HCT116 (cell line): Measurements from ENCODE around the gene CDS1. TPM values are rescaled to one million over a fixed set of nuclear protein-coding genes. Genes with fewer than 3 reads are reported as not detected.

Source experiments
- ATAC-seq: fragments of 200-7000 bp; cut with Tn5 transposase; 2 replicates; pipeline ENCODE4 v1.9.1; 2020; ENCODE audit warnings: mild to moderate bottlenecking, moderate library complexity
- BruUV-seq: library from RNA; stranded (reverse); fragments of 400-500 nt; replicated peaks from 2 replicates; lab custom pipeline; 2021; lab: Mats Ljungman, UMichigan
- CTCF ChIA-PET: fragments of 300-600 bp; sonication (Branson Sonifier 250); formaldehyde crosslinking; loops from one replicate; lab custom pipeline; 2021; ENCODE audit warnings: antibody characterized with exemption; lab: Charles Lee
- POLR2A ChIA-PET: fragments of 300-600, 350-600 bp; sonication (Branson Sonifier 250); formaldehyde crosslinking; loops from one replicate; lab custom pipeline; 2021; ENCODE audit warnings: antibody characterized with exemption; lab: Charles Lee
- RAD21 ChIA-PET, 2 experiments: fragments of 300-600 bp; sonication (Branson Sonifier 250); formaldehyde crosslinking; loops; one replicate each; lab custom pipeline; 2023; ENCODE audit warnings: low total read pairs in 2 of 2; ENCODE audit not compliant: uncharacterized antibody in 2 of 2, unreplicated experiment in 2 of 2, low non-redundant PET in 1 of 2; lab: Charles Lee
- DNase-seq: peaks from one replicate; pipeline ENCODE4 v3.0.0-alpha.2; 2010; ENCODE audit warnings: low read depth, low spot score
- H2AFZ ChIP-seq: fragments of 200-600 bp; shearing (Covaris generic), sonication (generic); 2 replicates; pipeline ENCODE4 v1.6.1; 2017; ENCODE audit warnings: low read depth, mixed run types, mixed read lengths, antibody characterized with exemption, low read length; ENCODE audit not compliant: poor library complexity, severe bottlenecking
- H3K27ac ChIP-seq: 2 replicates; pipeline ENCODE4 v1.5.1; 2012; ENCODE audit warnings: low read depth, low read length
- H3K27me3 ChIP-seq: fragments of 200-600 bp; sonication (generic); 2 replicates; pipeline ENCODE4 v1.6.1; 2016; ENCODE audit warnings: mixed run types, low read length, mixed read lengths; ENCODE audit not compliant: insufficient read depth
- H3K36me3 ChIP-seq, 2 experiments: fragments of 200-500 bp in 1 of 2; fragments of 200-600 bp in 1 of 2; sonication (Bioruptor generic) in 1 of 2; sonication (generic) in 1 of 2; 2 replicates each; pipeline versions ENCODE4 v1.5.1 to v1.6.1; 2014 to 2016; ENCODE audit warnings: low read length in 2 of 2, inconsistent platforms in 1 of 2, mixed read lengths in 1 of 2, mixed run types in 1 of 2; ENCODE audit not compliant: insufficient read depth in 2 of 2, control insufficient read depth in 1 of 2
- H3K4me1 ChIP-seq, 2 experiments: fragments of 200-600 bp in 1 of 2; sonication (generic) in 1 of 2; 2 replicates each; pipeline versions ENCODE4 v1.5.1 to v1.6.1; 2012 to 2017; ENCODE audit warnings: low read length in 2 of 2, inconsistent platforms in 1 of 2, mild to moderate bottlenecking in 1 of 2, mixed read lengths in 1 of 2, mixed run types in 1 of 2, moderate library complexity in 1 of 2; ENCODE audit not compliant: insufficient read depth in 2 of 2, control insufficient read depth in 1 of 2
- H3K4me2 ChIP-seq: fragments of 200-600 bp; sonication (generic); 2 replicates; pipeline ENCODE4 v1.6.1; 2017; ENCODE audit warnings: mixed run types, low read length, mixed read lengths
- H3K4me3 ChIP-seq, 2 experiments: fragments of 200-600 bp in 1 of 2; sonication (generic) in 1 of 2; replicated peaks in 1 of 2; 2 replicates each; pipeline ENCODE4 v1.5.1; 2011 to 2016; ENCODE audit warnings: low read length in 2 of 2, control low read depth in 1 of 2, low read depth in 1 of 2, mild to moderate bottlenecking in 1 of 2, mixed read lengths in 1 of 2, mixed run types in 1 of 2
- H3K79me2 ChIP-seq: fragments of 200-600 bp; sonication (generic); 2 replicates; pipeline ENCODE4 v1.6.1; 2017; ENCODE audit warnings: mild to moderate bottlenecking, mixed run types, low read length, moderate library complexity, mixed read lengths; ENCODE audit not compliant: insufficient read depth
- H3K9ac ChIP-seq: fragments of 200-600 bp; sonication (generic); 2 replicates; pipeline ENCODE4 v1.6.1; 2016; ENCODE audit warnings: low read length, mixed read lengths
- H3K9me2 ChIP-seq: fragments of 200-600 bp; sonication (generic), shearing (Covaris generic); 2 replicates; pipeline ENCODE4 v1.6.1; 2017; ENCODE audit warnings: mixed run types, mild to moderate bottlenecking, moderate library complexity; ENCODE audit not compliant: insufficient read depth
- H3K9me3 ChIP-seq, 2 experiments: fragments of 200-500 bp in 1 of 2; fragments of 200-600 bp in 1 of 2; sonication (Bioruptor generic) in 1 of 2; sonication (generic) in 1 of 2; 2 replicates each; pipeline ENCODE4 v1.6.1; 2014 to 2017; ENCODE audit warnings: low read length in 2 of 2, mixed read lengths in 2 of 2, inconsistent platforms in 1 of 2, low read depth in 1 of 2, mild to moderate bottlenecking in 1 of 2, mixed run types in 1 of 2, moderate library complexity in 1 of 2; ENCODE audit not compliant: control insufficient read depth in 1 of 2, insufficient read depth in 1 of 2
- H4K20me1 ChIP-seq: fragments of 200-600 bp; sonication (generic), shearing (Covaris generic); 2 replicates; pipeline ENCODE4 v1.6.1; 2017; ENCODE audit warnings: mixed run types, mild to moderate bottlenecking, moderate library complexity; ENCODE audit not compliant: insufficient read depth
- ATF3 ChIP-seq: IDR thresholded peaks from 2 replicates; pipeline ENCODE4 v1.6.1; 2012
- CBX3 ChIP-seq: IDR thresholded peaks from 2 replicates; pipeline ENCODE4 v1.6.1; 2012; ENCODE audit warnings: low read depth
- CTCF ChIP-seq, 3 experiments: fragments of 200-600 bp in 1 of 3; sonication (generic) in 1 of 3; IDR thresholded peaks in 2 of 3; conservative IDR thresholded peaks in 1 of 3; 2 replicates each; pipeline ENCODE4 v1.5.1; 2012 to 2017; ENCODE audit warnings: low read depth in 2 of 3, low read length in 2 of 3, antibody characterized with exemption in 1 of 3, borderline replicate concordance in 1 of 3, control low read depth in 1 of 3, mild to moderate bottlenecking in 1 of 3, mixed read lengths in 1 of 3, mixed run types in 1 of 3, moderate library complexity in 1 of 3; ENCODE audit not compliant: insufficient read depth in 1 of 3
- EGR1 ChIP-seq: IDR thresholded peaks from 2 replicates; pipeline ENCODE4 v1.6.1; 2012; ENCODE audit warnings: low read depth
- ELF1 ChIP-seq: IDR thresholded peaks from 2 replicates; pipeline ENCODE4 v1.6.1; 2012; ENCODE audit warnings: low read depth, borderline replicate concordance
- EZH2 ChIP-seq: fragments of 200-600 bp; sonication (generic); IDR thresholded peaks from 2 replicates; pipeline ENCODE4 v1.6.1; 2017; ENCODE audit warnings: antibody characterized with exemption, mixed run types
- EZH2phosphoT487 ChIP-seq: fragments of 200-600 bp; IDR thresholded peaks from 2 replicates; pipeline ENCODE4 v1.6.1; 2018; ENCODE audit warnings: antibody characterized with exemption, borderline replicate concordance
- FOSL1 ChIP-seq: IDR thresholded peaks from 2 replicates; pipeline ENCODE4 v1.6.1; 2012; ENCODE audit warnings: low read depth
- JUND ChIP-seq: IDR thresholded peaks from 2 replicates; pipeline ENCODE4 v1.6.1; 2012
- POLR2A ChIP-seq: IDR thresholded peaks from 2 replicates; pipeline ENCODE4 v1.7.0; 2011; ENCODE audit warnings: borderline replicate concordance; ENCODE audit not compliant: insufficient read depth, insufficient read length; ENCODE audit errors: extremely low read depth
- POLR2AphosphoS5 ChIP-seq: IDR thresholded peaks from 2 replicates; pipeline ENCODE4 v1.6.1; 2011; ENCODE audit warnings: mild to moderate bottlenecking, low read depth, low read length, moderate library complexity
- REST ChIP-seq: IDR thresholded peaks from 2 replicates; pipeline ENCODE4 v1.6.1; 2012; ENCODE audit warnings: low read depth
- SIN3A ChIP-seq: IDR thresholded peaks from 2 replicates; pipeline ENCODE4 v1.6.1; 2012; ENCODE audit warnings: low read depth
- SP1 ChIP-seq: IDR thresholded peaks from 2 replicates; pipeline ENCODE4 v1.6.1; 2012; ENCODE audit warnings: low read depth
- TCF7L2 ChIP-seq: IDR thresholded peaks from 2 replicates; pipeline ENCODE4 v1.7.0; 2011; ENCODE audit warnings: borderline replicate concordance, inconsistent platforms; ENCODE audit not compliant: insufficient read depth, insufficient read length; ENCODE audit errors: extremely low read depth
- ZFX ChIP-seq: fragments of 450-650 bp; IDR thresholded peaks from 2 replicates; pipeline ENCODE4 v1.6.1; 2017
- ZNF274 ChIP-seq: fragments of 200-500 bp; sonication (Bioruptor generic); IDR thresholded peaks from 2 replicates; pipeline ENCODE4 v1.6.1; 2014; ENCODE audit warnings: mild to moderate bottlenecking, low read depth, low read length, inconsistent platforms
- intact Hi-C: fragments of 100-400 bp; cut with micrococcal nuclease; formaldehyde crosslinking; loops from 2 replicates; pipeline ENCODE4 v1.10.0; 2022
- total RNA-seq: library from RNA; stranded (reverse); gene quantifications from one replicate; pipeline ENCODE4 v1.2.1, GENCODE V29; 2021; ENCODE audit not compliant: unreplicated experiment

CDS1 gene
- total RNA-seq, 1 experiment from 2014 or later, result 14.6 TPM

GRCh38 chr4:84535901-84536300 lies 47.0 kb upstream of the CDS1 start (continued):
- TF ChIP-seq ATF3 (no peak), EZH2phosphoT487 (no peak), TCF7L2 (no peak), ZFX (no peak), ZNF274 (no peak), CBX3 (no peak), SIN3A (no peak), POLR2A (no peak), FOSL1 (no peak), JUND (no peak), EGR1 (no peak)

GRCh38 chr4:84545093-84545492 lies 37.8 kb upstream of the CDS1 start:
- POLR2A ChIA-PET, result no interaction called here
- ATAC-seq, result no peak

More at GRCh38 chr4:84545093-84545492, 37.8 kb upstream of the CDS1 start:
- Histone ChIP-seq H3K4me3 (no peak overlapping the region), H2AFZ (no peak overlapping the region), H3K4me1 (no peaks in the 10 kb centered on the region), H3K79me2 (no peaks in the 10 kb centered on the region), H3K4me2 (no peak overlapping the region), H3K36me3 (no peaks in the 10 kb centered on the region), H3K9me2 (no peaks in the 10 kb centered on the region), H3K27me3 (no peaks in the 10 kb centered on the region), H3K9me3 (no peaks in the 10 kb centered on the region), H3K27ac (no peak overlapping the region), H3K9ac (no peak overlapping the region), H4K20me1 (no peaks in the 10 kb centered on the region)
- DNase-seq, result no peak
- ChIA-PET RAD21 (no interaction called here), CTCF (no interaction called here)
- BruUV-seq, result no TSS peak
- intact Hi-C loops, result no loop called here
- TF ChIP-seq POLR2AphosphoS5 (no peak), REST (no peak), FOSL1 (no peak), ZNF274 (no peak), CBX3 (no peak), EGR1 (no peak), EZH2 (no peak), ATF3 (no peak), SP1 (no peak), CTCF (IDR thresholded peaks at IDR 0.05 in 2 of 3, conservative IDR thresholded peaks at IDR 0.05 in 1 of 3; ENCODE audit: borderline replicate concordance in 1 of 3, insufficient read depth in 1 of 3, low read depth in 2 of 3, low read length in 2 of 3) (no peak), ELF1 (no peak)
